ENCODE results near the gene LRRC3. TPM values are rescaled to one million over a fixed set of nuclear protein-coding genes. Genes with fewer than 3 reads are reported as not detected.

Gene LRRC3
- total and polyA plus RNA-seq, 2 of the 4 experiments (the other 2 are of a cell fraction), result under 0.01 to 0.38 TPM

GRCh38 chr21:44505673-44506278, 50.5 kb downstream of the LRRC3 start:
- Histone ChIP-seq H3K14ac (replicated peaks; ENCODE audit: low read depth, low read length) (no peak overlapping the region), H3K27ac (ENCODE audit: insufficient read depth, low read length) (no peak overlapping the region), H2BK120ac (ENCODE audit: low read depth, low read length) (no peak overlapping the region), H2BK5ac (ENCODE audit: low read depth, low read length, poor library complexity, severe bottlenecking) (no peak overlapping the region), H2BK20ac (ENCODE audit: low read depth, low read length) (no peak overlapping the region), H2AK5ac (ENCODE audit: low read depth, low read length) (no peak overlapping the region), H4K91ac (ENCODE audit: insufficient read depth, low read depth, low read length) (no peak overlapping the region), H3K9me3 (ENCODE audit: control insufficient read depth, insufficient read depth, low read length) (no peaks in the 10 kb centered on the region), H2BK15ac (ENCODE audit: low read depth, low read length) (no peak overlapping the region), H2AK9ac (replicated peaks; ENCODE audit: low read depth, low read length, poor library complexity) (no peak overlapping the region), H3K9ac (ENCODE audit: low read depth, low read length) (no peak overlapping the region), H3K4ac (ENCODE audit: low read depth, low read length) (no peak overlapping the region), H3K4me3 (ENCODE audit: insufficient read depth, low read depth, low read length) (no peak overlapping the region), H3K9me1 (ENCODE audit: insufficient read depth, low read length) (no peaks in the 10 kb centered on the region), H4K8ac (ENCODE audit: low read depth in 2 of 2, low read length in 2 of 2) (no peak overlapping the region), H4K5ac (ENCODE audit: low read depth, low read length) (no peak overlapping the region), H2AFZ (replicated peaks; ENCODE audit: low read length, poor library complexity) (no peak overlapping the region), H3K79me1 (ENCODE audit: low read depth in 1 of 2, low read length in 2 of 2) (no peaks in the 10 kb centered on the region), H3K18ac (ENCODE audit: low read depth, low read length) (no peak overlapping the region), H3K4me2 (ENCODE audit: low read depth, low read length) (no peak overlapping the region), H4K20me1 (ENCODE audit: insufficient read depth, low read length) (no peaks in the 10 kb centered on the region), H3K56ac (ENCODE audit: extremely low read depth, insufficient read depth, low read length) (no peak overlapping the region), H3K36me3 (ENCODE audit: control insufficient read depth, insufficient read depth, low read length) (no peaks in the 10 kb centered on the region), H3K27me3 (ENCODE audit: control insufficient read depth, insufficient read depth, low read length) (peaks cover 23% of the 10 kb centered on the region), H3K23ac (ENCODE audit: low read depth, low read length) (no peak overlapping the region), H3K4me1 (ENCODE audit: control insufficient read depth, insufficient read depth, low read length) (no peaks in the 10 kb centered on the region)
- intact Hi-C loops (cut with micrococcal nuclease), result no loop called here
- CTCF ChIA-PET, result no interaction called here
- in situ Hi-C loops (cut with MboI; ENCODE audit: low sequenced_read_pairs), result loop anchor here (25.0 kb wide), 1 partner anchor 432 kb away; the partner anchor contains the start of gene SLX9
- ATAC-seq (ENCODE audit: low read depth) (no peak), DNase-seq (no peak)
- WGBS, 2 experiments (ENCODE audit: extremely low coverage in 2 of 2, insufficient read length in 1 of 2), result 77% methylated on average over 12 of the region's 16 CpGs; no CpG with 5 or more reads in 1 of the 2 experiments
- no TSS peak for BruUV-seq (replicated peaks)
- TF ChIP-seq MXI1 (IDR thresholded peaks at IDR 0.05; ENCODE audit: borderline replicate concordance, low read depth, low read length), result no peak
- TF ChIP-seq NFE2L2 (IDR thresholded peaks at IDR 0.05; ENCODE audit: low read depth, low read length), result no peak
- TF ChIP-seq RFX5 (IDR thresholded peaks at IDR 0.05; ENCODE audit: low read depth, low read length), result no peak
- no peak for TF ChIP-seq MAFK (IDR thresholded peaks at IDR 0.05; ENCODE audit: low read depth, low read length)
- no peak for TF ChIP-seq RAD21 (IDR thresholded peaks at IDR 0.05; ENCODE audit: low read length)
- TF ChIP-seq SMC3 (IDR thresholded peaks at IDR 0.05; ENCODE audit: low read depth, low read length), result no peak
- TF ChIP-seq RCOR1 (IDR thresholded peaks at IDR 0.05; ENCODE audit: insufficient replicate concordance, low read length), result no peak
- TF ChIP-seq MAZ (IDR thresholded peaks at IDR 0.05; ENCODE audit: borderline replicate concordance, low read depth, low read length), result no peak
- TF ChIP-seq BHLHE40 (IDR thresholded peaks at IDR 0.05; ENCODE audit: low read depth, low read length), result no peak
- TF ChIP-seq POLR2A (IDR thresholded peaks at IDR 0.05; ENCODE audit: low read depth, low read length), result no peak
- no peak for TF ChIP-seq CHD1 (IDR thresholded peaks at IDR 0.05; ENCODE audit: low read depth, low read length)
- no peak for TF ChIP-seq FOS (IDR thresholded peaks at IDR 0.05; ENCODE audit: low read depth, low read length)
- no peak for TF ChIP-seq ELK1 (IDR thresholded peaks at IDR 0.05; ENCODE audit: borderline replicate concordance, low read depth, low read length)
- no peak for TF ChIP-seq CEBPB (IDR thresholded peaks at IDR 0.05; ENCODE audit: low read depth, low read length)
- TF ChIP-seq, protein P1, sequence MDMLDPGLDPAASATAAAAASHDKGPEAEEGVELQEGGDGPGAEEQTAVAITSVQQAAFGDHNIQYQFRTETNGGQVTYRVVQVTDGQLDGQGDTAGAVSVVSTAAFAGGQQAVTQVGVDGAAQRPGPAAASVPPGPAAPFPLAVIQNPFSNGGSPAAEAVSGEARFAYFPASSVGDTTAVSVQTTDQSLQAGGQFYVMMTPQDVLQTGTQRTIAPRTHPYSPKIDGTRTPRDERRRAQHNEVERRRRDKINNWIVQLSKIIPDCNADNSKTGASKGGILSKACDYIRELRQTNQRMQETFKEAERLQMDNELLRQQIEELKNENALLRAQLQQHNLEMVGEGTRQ (IDR thresholded peaks at IDR 0.05; ENCODE audit: low read depth, low read length), result no peak
- TF ChIP-seq, protein P2, sequence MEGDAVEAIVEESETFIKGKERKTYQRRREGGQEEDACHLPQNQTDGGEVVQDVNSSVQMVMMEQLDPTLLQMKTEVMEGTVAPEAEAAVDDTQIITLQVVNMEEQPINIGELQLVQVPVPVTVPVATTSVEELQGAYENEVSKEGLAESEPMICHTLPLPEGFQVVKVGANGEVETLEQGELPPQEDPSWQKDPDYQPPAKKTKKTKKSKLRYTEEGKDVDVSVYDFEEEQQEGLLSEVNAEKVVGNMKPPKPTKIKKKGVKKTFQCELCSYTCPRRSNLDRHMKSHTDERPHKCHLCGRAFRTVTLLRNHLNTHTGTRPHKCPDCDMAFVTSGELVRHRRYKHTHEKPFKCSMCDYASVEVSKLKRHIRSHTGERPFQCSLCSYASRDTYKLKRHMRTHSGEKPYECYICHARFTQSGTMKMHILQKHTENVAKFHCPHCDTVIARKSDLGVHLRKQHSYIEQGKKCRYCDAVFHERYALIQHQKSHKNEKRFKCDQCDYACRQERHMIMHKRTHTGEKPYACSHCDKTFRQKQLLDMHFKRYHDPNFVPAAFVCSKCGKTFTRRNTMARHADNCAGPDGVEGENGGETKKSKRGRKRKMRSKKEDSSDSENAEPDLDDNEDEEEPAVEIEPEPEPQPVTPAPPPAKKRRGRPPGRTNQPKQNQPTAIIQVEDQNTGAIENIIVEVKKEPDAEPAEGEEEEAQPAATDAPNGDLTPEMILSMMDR (conservative IDR thresholded peaks at IDR 0.05; ENCODE audit: low read depth, low read length), result no peak
- POLR2A ChIA-PET (ENCODE audit: unreplicated experiment), result no interaction called here
- dilution Hi-C loops (cut with HindIII; ENCODE audit: low sequenced_read_pairs, unreplicated experiment), result no loop called here

Data from IMR-90 (cell line).